Stimulated activated CD4-positive, alpha-beta T cell treated with anti-CD3 and anti-CD28 coated beads, Interleukin-2, amount 100 ng/mL, for 4 hours (primary cell): ENCODE results near the gene CLEC16A.

ENCODE experiments used
- DNase-seq: peaks from one replicate; pipeline ENCODE4 v3.0.0-alpha.2; 2020; ENCODE audit warnings: low read depth

CLEC16A gene

DNA sequence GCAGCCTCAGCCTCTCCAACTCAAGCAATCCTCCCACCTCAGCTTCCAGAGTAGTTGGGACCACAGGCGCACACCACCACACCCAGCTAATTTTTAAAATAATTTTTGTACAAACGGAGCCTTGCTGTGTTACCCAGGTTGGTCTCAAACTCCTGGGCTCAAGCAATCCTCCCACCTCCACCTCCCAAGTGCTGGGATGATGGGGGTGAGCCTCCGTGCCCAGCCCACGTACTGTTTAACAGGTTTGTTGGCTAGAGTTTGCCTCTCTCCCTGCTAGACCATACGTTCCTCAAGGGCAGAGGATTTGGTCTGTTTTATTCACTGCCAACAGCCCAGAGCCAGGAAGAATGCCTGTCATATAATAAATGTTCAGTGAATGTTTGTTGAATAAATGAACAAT, 285.1 kb downstream of the CLEC16A start:
- no peak for DNase-seq

DNA sequence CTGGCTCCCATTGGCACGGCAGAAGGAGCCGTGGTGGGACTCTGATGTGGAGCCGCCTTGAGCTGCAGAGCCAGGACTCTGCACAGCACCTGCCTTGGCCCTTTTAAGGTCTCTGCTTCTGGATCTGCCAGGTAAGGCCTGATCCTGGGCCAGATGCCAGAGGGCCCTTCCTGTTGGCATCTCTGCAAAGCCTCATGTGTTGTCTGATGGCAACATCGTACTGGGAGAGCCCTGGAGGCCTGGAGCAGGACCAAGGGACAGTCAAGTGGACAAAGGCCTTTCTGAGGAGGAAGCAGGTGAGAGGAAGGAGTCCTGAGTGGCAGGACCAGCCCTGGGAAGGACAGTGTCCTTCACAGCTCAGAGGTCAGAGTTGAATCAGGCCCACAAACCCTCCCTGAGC, 285.5 kb downstream of the CLEC16A start:
- no peak for DNase-seq

DNA sequence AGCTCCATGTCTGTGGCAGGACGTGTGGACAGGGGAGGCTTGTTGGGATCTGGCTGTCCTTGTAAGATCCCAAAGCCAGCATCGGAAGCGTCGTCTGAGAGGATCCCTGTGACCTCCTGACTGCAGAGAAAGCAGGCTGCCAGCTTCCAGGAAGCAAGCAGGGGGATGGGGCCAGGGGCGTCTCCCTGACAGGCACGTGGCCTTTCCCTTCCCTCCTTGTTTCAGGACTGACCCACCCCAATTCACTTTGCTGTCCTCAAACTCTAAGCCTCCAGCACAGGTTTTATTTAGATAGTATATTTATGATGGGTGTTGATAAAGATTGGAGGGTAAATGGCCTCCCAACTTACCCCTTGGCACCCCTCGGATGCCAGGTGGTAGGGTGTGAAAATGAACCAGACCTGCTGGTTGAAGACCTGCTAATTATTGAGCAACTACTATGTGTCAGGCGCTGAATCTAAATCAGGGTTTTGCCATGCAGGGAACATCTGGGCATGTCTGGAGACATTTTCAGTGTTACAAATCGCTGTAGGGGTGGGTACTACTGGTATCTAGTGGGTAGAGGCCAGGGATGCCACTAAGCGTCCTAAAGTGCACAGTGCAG, 287.1 kb downstream of the CLEC16A start:
- no peak for DNase-seq
